Neural cell (in vitro differentiated cells): ENCODE results near the gene CCDC88A. TPM values are rescaled to one million over a fixed set of nuclear protein-coding genes. Genes with fewer than 3 reads are reported as not detected.

Experiments
- H2AFZ ChIP-seq: fragments of 200-600, 300-800 bp; sonication (generic), shearing (Covaris generic); 2 replicates; pipeline ENCODE4 v1.6.0; 2014; ENCODE audit warnings: low read depth, mild to moderate bottlenecking, antibody characterized with exemption, low read length, moderate library complexity
- H3F3A ChIP-seq: fragments of 200-600 bp; shearing (Covaris generic); 2 replicates; pipeline ENCODE4 v1.6.1; 2016; ENCODE audit warnings: mild to moderate bottlenecking, moderate library complexity, mixed read lengths, antibody characterized with exemption, low read length; ENCODE audit not compliant: insufficient read depth, poor library complexity, severe bottlenecking
- H3K27ac ChIP-seq: fragments of 200-600, 300-800 bp; sonication (generic), shearing (Covaris generic); 2 replicates; pipeline ENCODE4 v1.5.1; 2014; ENCODE audit warnings: mild to moderate bottlenecking, low read length, moderate library complexity
- H3K27me3 ChIP-seq: fragments of 300-800, 200-600 bp; sonication (generic), shearing (Covaris generic); 2 replicates; pipeline ENCODE4 v1.6.0; 2014; ENCODE audit warnings: mild to moderate bottlenecking, low read depth, low read length, moderate library complexity; ENCODE audit not compliant: insufficient read depth
- H3K36me3 ChIP-seq: fragments of 300-800, 200-600 bp; sonication (generic), shearing (Covaris generic); 2 replicates; pipeline ENCODE4 v1.5.1; 2014; ENCODE audit warnings: mild to moderate bottlenecking, antibody characterized with exemption, low read length, moderate library complexity; ENCODE audit not compliant: insufficient read depth
- H3K4me2 ChIP-seq: fragments of 300-800, 200-600 bp; sonication (generic), shearing (Covaris generic); 2 replicates; pipeline ENCODE4 v1.6.0; 2014; ENCODE audit warnings: mild to moderate bottlenecking, low read length
- H3K4me3 ChIP-seq: fragments of 300-800, 200-600 bp; sonication (generic), shearing (Covaris generic); 2 replicates; pipeline ENCODE4 v1.5.1; 2014; ENCODE audit warnings: mild to moderate bottlenecking, low read length, moderate library complexity
- H3K79me2 ChIP-seq: fragments of 200-600 bp; shearing (Covaris generic); replicated peaks from 2 replicates; pipeline ENCODE4 v1.6.0; 2014; ENCODE audit warnings: mild to moderate bottlenecking, low read length, moderate library complexity; ENCODE audit not compliant: insufficient read depth
- H3K9ac ChIP-seq: fragments of 300-800, 200-600 bp; sonication (generic), shearing (Covaris generic); 2 replicates; pipeline ENCODE4 v1.6.1; 2016; ENCODE audit warnings: mild to moderate bottlenecking, low read length, mixed read lengths
- H3K9me2 ChIP-seq: fragments of 200-600 bp; shearing (Covaris generic); 2 replicates; pipeline ENCODE4 v1.6.1; 2016; ENCODE audit warnings: mild to moderate bottlenecking, low read length, mixed read lengths; ENCODE audit not compliant: insufficient read depth
- H3K9me3 ChIP-seq: fragments of 200-600, 300-800 bp; sonication (generic), shearing (Covaris generic); 2 replicates; pipeline ENCODE4 v1.6.1; 2016; ENCODE audit warnings: mild to moderate bottlenecking, mixed run types, low read length, moderate library complexity, mixed read lengths
- H4K20me1 ChIP-seq: fragments of 200-600 bp; shearing (Covaris generic); 2 replicates; pipeline ENCODE4 v1.6.1; 2016; ENCODE audit warnings: mild to moderate bottlenecking, mixed run types; ENCODE audit not compliant: insufficient read depth
- CTCF ChIP-seq: fragments of 450-650 bp; IDR thresholded peaks from 2 replicates; pipeline ENCODE4 v1.5.1; 2014; ENCODE audit warnings: antibody characterized with exemption, mild to moderate bottlenecking, moderate library complexity; ENCODE audit not compliant: poor library complexity, severe bottlenecking
- EP300 ChIP-seq: fragments of 450-650 bp; conservative IDR thresholded peaks from 2 replicates; pipeline ENCODE4 v1.6.1; 2014; ENCODE audit warnings: antibody characterized with exemption, mild to moderate bottlenecking, moderate library complexity; ENCODE audit not compliant: poor library complexity, severe bottlenecking
- EZH2 ChIP-seq: fragments of 200-600, 300-800 bp; shearing (Covaris generic), sonication (generic); IDR thresholded peaks from 2 replicates; pipeline ENCODE4 v1.6.1; 2014; ENCODE audit warnings: antibody characterized with exemption, low read length, borderline replicate concordance, mild to moderate bottlenecking; ENCODE audit not compliant: insufficient read depth, poor library complexity, severe bottlenecking
- MXI1 ChIP-seq: fragments of 450-650 bp; conservative IDR thresholded peaks from 2 replicates; pipeline ENCODE4 v1.6.1; 2014; ENCODE audit warnings: antibody characterized with exemption, mild to moderate bottlenecking; ENCODE audit not compliant: poor library complexity, severe bottlenecking
- POLR2AphosphoS5 ChIP-seq: IDR thresholded peaks from 2 replicates; pipeline ENCODE4 v1.6.1; 2012
- RAD21 ChIP-seq: fragments of 450-650 bp; conservative IDR thresholded peaks from 2 replicates; pipeline ENCODE4 v1.6.1; 2014; ENCODE audit warnings: antibody characterized with exemption, mild to moderate bottlenecking, moderate library complexity
- REST ChIP-seq: IDR thresholded peaks from 2 replicates; pipeline ENCODE4 v1.6.1; 2012; ENCODE audit warnings: borderline replicate concordance
- SMC3 ChIP-seq: fragments of 450-650 bp; conservative IDR thresholded peaks from 2 replicates; pipeline ENCODE4 v1.6.1; 2014; ENCODE audit warnings: antibody characterized with exemption, mild to moderate bottlenecking, moderate library complexity; ENCODE audit not compliant: poor library complexity
- TAF1 ChIP-seq: IDR thresholded peaks from 2 replicates; pipeline ENCODE4 v1.6.1; 2012; ENCODE audit warnings: low read depth
- polyA plus RNA-seq: library from polyadenylated mRNA; depleted of rRNA; stranded (reverse); fragments of >200 nt; gene quantifications from 2 replicates; pipeline ENCODE4 v1.2.3, GENCODE V29; 2014

The CCDC88A gene
- polyA plus RNA-seq, 1 donor from 2014 or later: 224 TPM

- Histone ChIP-seq H4K20me1 (no peaks in the 10 kb centered on the region), H2AFZ (no peak overlapping the region), H3K9me3 (no peaks in the 10 kb centered on the region), H3K4me3 (no peak overlapping the region), H3K4me2 (no peak overlapping the region), H3F3A (no peaks in the 10 kb centered on the region), H3K9me2 (no peaks in the 10 kb centered on the region), H3K36me3 (no peaks in the 10 kb centered on the region), H3K27ac (no peak overlapping the region), H3K79me2 (no peaks in the 10 kb centered on the region), H3K9ac (no peak overlapping the region), H3K27me3 (no peaks in the 10 kb centered on the region)
- no peak for TF ChIP-seq REST
These were observed 172.6 kb downstream of the CCDC88A start for GRCh38 chr2:55247025-55247424.

- no peaks in the 10 kb centered on the region for H3F3A ChIP-seq
- H2AFZ ChIP-seq: no peak overlapping the region
- no peaks in the 10 kb centered on the region for H4K20me1 ChIP-seq
- no peaks in the 10 kb centered on the region for H3K9me3 ChIP-seq
- no peaks in the 10 kb centered on the region for H3K27me3 ChIP-seq
- no peaks in the 10 kb centered on the region for H3K36me3 ChIP-seq
- TF ChIP-seq POLR2AphosphoS5: no peak
- no peak for TF ChIP-seq TAF1
- no peak for TF ChIP-seq MXI1
- TF ChIP-seq SMC3: no peak
- no peak for TF ChIP-seq EP300
- TF ChIP-seq CTCF: no peak
- TF ChIP-seq REST: no peak
- TF ChIP-seq RAD21: no peak
- no peak for TF ChIP-seq EZH2
- H3K4me3 ChIP-seq: no peak overlapping the region
- H3K9me2 ChIP-seq: no peaks in the 10 kb centered on the region
- no peak overlapping the region for H3K9ac ChIP-seq
- no peak overlapping the region for H3K4me2 ChIP-seq
- H3K79me2 ChIP-seq: no peaks in the 10 kb centered on the region
- no peak overlapping the region for H3K27ac ChIP-seq
These were observed 174.2 kb downstream of the CCDC88A start for GRCh38 chr2:55245411-55245810.
